ENCODE data around the gene SEZ6. TPM values are rescaled to one million over a fixed set of nuclear protein-coding genes. Genes with fewer than 3 reads are reported as not detected.

SEZ6 gene
- total RNA-seq, 1 donor from 2014 or later, result not detected

DNA sequence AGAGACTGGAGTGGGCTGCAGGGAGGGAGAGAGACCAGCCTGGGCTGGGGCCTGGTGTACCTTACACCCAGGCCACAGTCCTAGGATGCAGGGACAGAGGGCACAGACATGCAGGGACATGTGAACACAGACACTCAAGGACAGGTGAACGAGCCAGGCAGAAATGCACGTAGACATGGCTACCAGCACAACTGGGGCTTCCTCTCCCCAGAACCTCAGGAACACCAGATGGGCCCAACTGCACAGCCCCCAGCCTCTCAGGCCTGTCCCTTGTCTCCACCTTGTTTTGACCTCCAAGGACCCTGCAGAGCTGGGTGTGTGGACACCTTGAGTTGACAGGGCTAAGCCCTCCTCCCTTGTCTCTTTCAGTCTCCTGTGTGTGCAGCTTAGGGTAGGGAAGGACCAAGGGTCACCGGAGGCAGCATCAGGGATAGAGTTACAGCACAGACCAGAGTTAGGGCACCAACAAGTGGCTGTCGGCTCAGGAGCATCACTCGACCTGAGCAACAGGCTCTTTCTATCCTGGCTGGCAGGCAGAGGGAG is 9.2 kb downstream of the SEZ6 start:
- CTCF ChIA-PET, result no interaction called here
- intact Hi-C loops (cut with micrococcal nuclease), result no loop called here

DNA sequence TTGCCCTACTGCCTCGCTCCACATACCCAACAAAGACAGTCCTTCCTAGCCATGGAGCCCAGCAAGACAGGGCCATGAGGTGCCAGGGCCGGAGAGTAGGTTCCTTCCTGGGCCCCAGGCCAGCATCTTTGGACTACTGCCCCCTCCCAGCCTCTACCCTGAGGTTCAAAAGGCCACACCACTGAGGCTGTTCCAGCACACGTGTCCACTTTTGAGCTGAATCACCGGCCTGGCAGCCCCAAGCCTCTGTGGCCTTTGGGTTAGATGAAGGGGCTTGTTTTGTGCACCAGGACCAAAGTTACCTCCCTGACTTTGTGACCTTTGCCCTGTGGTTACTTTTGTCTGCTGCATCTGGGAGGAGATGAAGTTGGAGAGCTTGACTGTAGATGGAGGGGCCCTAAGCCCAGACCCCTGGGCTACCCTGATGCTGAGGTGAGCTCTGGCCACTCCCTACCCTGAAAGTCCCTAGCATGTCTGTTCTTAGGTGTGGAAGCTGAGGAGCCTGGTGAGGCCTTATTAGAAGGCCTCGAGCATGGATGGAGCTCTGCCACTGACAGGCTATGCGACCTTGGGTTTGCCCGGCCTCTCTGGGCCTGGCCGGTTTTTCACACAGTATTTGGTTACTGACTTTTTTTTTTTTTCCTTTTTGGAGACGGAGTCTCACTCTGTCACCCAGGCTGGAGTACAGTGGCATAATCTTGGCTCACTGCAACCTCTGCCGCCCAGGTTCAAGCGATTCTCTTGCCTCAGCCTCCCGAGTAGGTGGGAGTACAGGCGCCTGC is 12.0 kb downstream of the SEZ6 start:
- Mint-ChIP-seq H3K9me3 (no peaks in the 10 kb centered on the region), H3K4me1 (no peaks in the 10 kb centered on the region), H3K27ac (no peak overlapping the region), H3K4me3 (no peak overlapping the region), H3K27me3 (peaks cover 17% of the 10 kb centered on the region), H3K36me3 (ENCODE audit: low read depth) (no peaks in the 10 kb centered on the region)
- ChIA-PET POLR2A (interaction anchor here (1.4 kb wide), 1 partner anchor 11 kb away, joined by 3 read pairs; no protein-coding TSS in a partner anchor), CTCF (no interaction called here)
- intact Hi-C loops (cut with micrococcal nuclease), result no loop called here
- ATAC-seq (ENCODE audit: low read depth) (no peak), DNase-seq (no peak)
- TF ChIP-seq, protein P1, sequence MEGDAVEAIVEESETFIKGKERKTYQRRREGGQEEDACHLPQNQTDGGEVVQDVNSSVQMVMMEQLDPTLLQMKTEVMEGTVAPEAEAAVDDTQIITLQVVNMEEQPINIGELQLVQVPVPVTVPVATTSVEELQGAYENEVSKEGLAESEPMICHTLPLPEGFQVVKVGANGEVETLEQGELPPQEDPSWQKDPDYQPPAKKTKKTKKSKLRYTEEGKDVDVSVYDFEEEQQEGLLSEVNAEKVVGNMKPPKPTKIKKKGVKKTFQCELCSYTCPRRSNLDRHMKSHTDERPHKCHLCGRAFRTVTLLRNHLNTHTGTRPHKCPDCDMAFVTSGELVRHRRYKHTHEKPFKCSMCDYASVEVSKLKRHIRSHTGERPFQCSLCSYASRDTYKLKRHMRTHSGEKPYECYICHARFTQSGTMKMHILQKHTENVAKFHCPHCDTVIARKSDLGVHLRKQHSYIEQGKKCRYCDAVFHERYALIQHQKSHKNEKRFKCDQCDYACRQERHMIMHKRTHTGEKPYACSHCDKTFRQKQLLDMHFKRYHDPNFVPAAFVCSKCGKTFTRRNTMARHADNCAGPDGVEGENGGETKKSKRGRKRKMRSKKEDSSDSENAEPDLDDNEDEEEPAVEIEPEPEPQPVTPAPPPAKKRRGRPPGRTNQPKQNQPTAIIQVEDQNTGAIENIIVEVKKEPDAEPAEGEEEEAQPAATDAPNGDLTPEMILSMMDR (IDR thresholded peaks at IDR 0.05), result no peak

More for the DNA sequence above, 9.2 kb downstream of the SEZ6 start:
- TF ChIP-seq, protein P1 (IDR thresholded peaks at IDR 0.05), result no peak
- Mint-ChIP-seq H3K4me3 (no peak overlapping the region), H3K36me3 (ENCODE audit: low read depth) (no peaks in the 10 kb centered on the region), H3K27ac (no peak overlapping the region), H3K27me3 (peaks cover 26% of the 10 kb centered on the region), H3K4me1 (no peaks in the 10 kb centered on the region), H3K9me3 (no peaks in the 10 kb centered on the region)
- DNase-seq, result no peak
- ATAC-seq (ENCODE audit: low read depth), result no peak
- POLR2A ChIA-PET, result no interaction called here

DNA sequence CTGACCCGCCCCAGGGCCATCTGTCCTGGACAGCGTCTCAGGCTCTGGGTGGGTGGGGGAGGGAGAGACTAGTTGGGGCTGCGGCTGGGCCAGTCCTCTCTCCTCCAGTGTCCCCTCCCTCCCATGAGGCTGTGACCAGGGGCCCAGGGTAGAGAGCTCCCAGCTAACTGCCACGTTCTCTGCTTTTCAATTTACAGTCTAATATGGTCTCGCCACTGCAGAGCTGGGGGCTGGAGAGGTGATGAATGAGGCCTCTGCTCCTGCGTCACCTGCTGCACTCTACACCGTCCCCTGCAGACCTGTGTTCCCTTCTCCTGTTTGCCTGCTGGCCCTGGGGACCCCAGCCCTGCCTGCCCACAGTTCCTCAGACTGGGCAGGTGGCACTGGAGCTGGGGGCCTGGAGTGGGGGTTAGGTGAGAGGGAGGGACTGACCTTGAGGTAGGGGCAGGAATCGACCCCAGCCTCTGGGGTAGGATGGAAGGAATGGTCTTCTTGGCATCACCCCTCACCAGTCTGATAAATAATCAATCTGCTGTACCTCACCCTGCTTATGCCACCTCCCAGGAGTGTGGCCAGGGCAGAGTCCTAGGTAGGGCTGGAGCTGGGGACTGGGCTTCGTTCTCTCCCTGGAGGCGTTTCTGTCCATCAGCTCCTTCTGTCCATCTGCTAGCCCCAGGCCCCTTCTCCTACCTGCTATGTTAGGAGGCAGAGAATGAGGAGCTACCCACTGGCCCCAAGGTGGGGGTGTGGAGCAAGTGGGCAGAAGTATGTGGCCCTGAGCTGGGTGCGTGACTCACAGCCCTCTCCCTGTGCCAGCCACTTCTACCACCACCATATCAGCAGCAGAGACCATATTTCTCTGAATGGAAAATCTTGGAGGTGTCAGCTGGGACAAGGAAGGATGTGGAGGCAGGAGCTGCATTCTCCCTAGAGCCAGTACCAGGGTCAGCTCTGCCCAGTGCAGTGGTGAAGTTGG is 12.9 kb downstream of the SEZ6 start:
- Mint-ChIP-seq H3K27ac (no peak overlapping the region), H3K4me3 (no peak overlapping the region), H3K27me3 (peaks cover 13% of the 10 kb centered on the region), H3K9me3 (no peaks in the 10 kb centered on the region), H3K4me1 (no peaks in the 10 kb centered on the region), H3K36me3 (ENCODE audit: low read depth) (no peaks in the 10 kb centered on the region)
- TF ChIP-seq, protein P1 (IDR thresholded peaks at IDR 0.05), result no peak
- intact Hi-C loops (cut with micrococcal nuclease), result no loop called here
- ChIA-PET POLR2A (interaction anchor here (1.4 kb wide), 1 partner anchor 10 kb away, joined by 3 read pairs; no protein-coding TSS in a partner anchor), CTCF (no interaction called here)
- no peak for DNase-seq
- no peak for ATAC-seq (ENCODE audit: low read depth)

DNA sequence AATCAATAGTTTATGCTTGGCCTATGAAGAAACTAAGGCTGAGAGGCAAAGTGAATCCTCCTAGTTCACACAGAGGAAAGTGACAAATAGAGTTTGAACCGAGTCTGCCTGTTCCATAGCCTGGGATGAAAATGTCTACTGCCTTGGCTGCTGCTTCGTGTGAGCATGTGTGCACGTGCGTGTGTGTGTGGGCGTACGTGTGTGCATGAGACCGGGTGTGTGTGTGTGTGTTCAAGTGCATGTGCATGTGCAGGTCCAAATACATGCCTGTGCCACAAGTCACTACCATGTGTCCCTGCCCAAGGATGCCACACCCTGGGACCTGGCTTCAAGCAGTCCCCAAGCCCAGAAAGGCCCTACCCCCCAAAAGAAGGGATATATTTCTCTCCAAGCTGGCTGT is 13.6 kb downstream of the SEZ6 start:
- Mint-ChIP-seq H3K4me1 (no peaks in the 10 kb centered on the region), H3K27ac (no peak overlapping the region), H3K4me3 (no peak overlapping the region), H3K9me3 (no peaks in the 10 kb centered on the region), H3K36me3 (ENCODE audit: low read depth) (no peaks in the 10 kb centered on the region), H3K27me3 (peaks cover 9% of the 10 kb centered on the region)
- no peak for DNase-seq
- ChIA-PET POLR2A (no interaction called here), CTCF (no interaction called here)
- intact Hi-C loops (cut with micrococcal nuclease), result no loop called here
- TF ChIP-seq, protein P1 (IDR thresholded peaks at IDR 0.05), result no peak
- ATAC-seq (ENCODE audit: low read depth), result no peak

DNA sequence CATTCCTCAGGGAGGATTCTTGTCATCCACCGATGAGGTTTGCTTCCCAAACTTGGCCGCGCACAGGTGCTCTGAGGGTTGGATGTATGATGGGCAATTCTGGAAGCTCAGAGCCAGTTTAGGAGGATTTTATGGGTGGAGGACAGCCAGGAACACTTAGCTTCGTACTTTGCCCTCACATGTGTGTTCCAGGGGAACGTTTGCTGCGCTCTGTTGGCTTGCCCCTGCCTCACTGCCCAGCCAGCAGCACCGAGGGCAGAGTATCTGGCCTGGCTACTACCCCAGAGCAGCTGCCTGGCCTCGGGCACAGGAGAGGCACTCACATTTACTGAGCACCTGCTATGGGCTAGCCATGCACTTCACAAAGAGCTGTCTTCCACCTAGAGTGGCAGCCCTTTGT is 14.1 kb downstream of the SEZ6 start:
- H3K27me3 Mint-ChIP-seq, result peaks cover 6% of the 10 kb centered on the region
- TF ChIP-seq, protein P1 (IDR thresholded peaks at IDR 0.05), result no peak
- no peaks in the 10 kb centered on the region for H3K4me1 Mint-ChIP-seq
- H3K9me3 Mint-ChIP-seq, result no peaks in the 10 kb centered on the region
- no peaks in the 10 kb centered on the region for H3K36me3 Mint-ChIP-seq (ENCODE audit: low read depth)
- ATAC-seq (ENCODE audit: low read depth) (no peak), DNase-seq (no peak)
- H3K4me3 Mint-ChIP-seq, result no peak overlapping the region
- ChIA-PET POLR2A (no interaction called here), CTCF (no interaction called here)
- intact Hi-C loops (cut with micrococcal nuclease), result no loop called here
- H3K27ac Mint-ChIP-seq, result no peak overlapping the region
